ENCODE measurements around the gene CLASP1.

CLASP1 gene

GRCh38 chr2:121577381-121577780 lies 71.9 kb downstream of the CLASP1 start:
- H3K27me3 ChIP-seq (ENCODE audit: low read depth, low read length), result no peaks in the 10 kb centered on the region
- H3K9ac ChIP-seq (ENCODE audit: low read length), result no peak overlapping the region
- H3K36me3 ChIP-seq (replicated peaks; ENCODE audit: low read depth, low read length), result no peaks in the 10 kb centered on the region
- peaks cover 42% of the 10 kb centered on the region for H4K20me1 ChIP-seq (ENCODE audit: insufficient read depth, low read length)
- TF ChIP-seq EZH2phosphoT487 (IDR thresholded peaks at IDR 0.05; ENCODE audit: low read depth), result no peak
- TF ChIP-seq, protein P1, sequence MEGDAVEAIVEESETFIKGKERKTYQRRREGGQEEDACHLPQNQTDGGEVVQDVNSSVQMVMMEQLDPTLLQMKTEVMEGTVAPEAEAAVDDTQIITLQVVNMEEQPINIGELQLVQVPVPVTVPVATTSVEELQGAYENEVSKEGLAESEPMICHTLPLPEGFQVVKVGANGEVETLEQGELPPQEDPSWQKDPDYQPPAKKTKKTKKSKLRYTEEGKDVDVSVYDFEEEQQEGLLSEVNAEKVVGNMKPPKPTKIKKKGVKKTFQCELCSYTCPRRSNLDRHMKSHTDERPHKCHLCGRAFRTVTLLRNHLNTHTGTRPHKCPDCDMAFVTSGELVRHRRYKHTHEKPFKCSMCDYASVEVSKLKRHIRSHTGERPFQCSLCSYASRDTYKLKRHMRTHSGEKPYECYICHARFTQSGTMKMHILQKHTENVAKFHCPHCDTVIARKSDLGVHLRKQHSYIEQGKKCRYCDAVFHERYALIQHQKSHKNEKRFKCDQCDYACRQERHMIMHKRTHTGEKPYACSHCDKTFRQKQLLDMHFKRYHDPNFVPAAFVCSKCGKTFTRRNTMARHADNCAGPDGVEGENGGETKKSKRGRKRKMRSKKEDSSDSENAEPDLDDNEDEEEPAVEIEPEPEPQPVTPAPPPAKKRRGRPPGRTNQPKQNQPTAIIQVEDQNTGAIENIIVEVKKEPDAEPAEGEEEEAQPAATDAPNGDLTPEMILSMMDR (IDR thresholded peaks at IDR 0.05; ENCODE audit: low read depth, low read length), result no peak
- H2AFZ ChIP-seq (ENCODE audit: low read depth, low read length), result no peak overlapping the region
- no peak overlapping the region for H3K4me2 ChIP-seq (ENCODE audit: low read length)
- H3K4me1 ChIP-seq (ENCODE audit: low read length), result no peaks in the 10 kb centered on the region
- H3K27ac ChIP-seq (ENCODE audit: low read length), result no peak overlapping the region
- peaks cover 32% of the 10 kb centered on the region for H3K79me2 ChIP-seq (ENCODE audit: low read length)
- H3K4me3 ChIP-seq (ENCODE audit: low read length), result no peak overlapping the region
- H3K9me3 ChIP-seq (ENCODE audit: insufficient read depth, low read length), result no peaks in the 10 kb centered on the region

DNA sequence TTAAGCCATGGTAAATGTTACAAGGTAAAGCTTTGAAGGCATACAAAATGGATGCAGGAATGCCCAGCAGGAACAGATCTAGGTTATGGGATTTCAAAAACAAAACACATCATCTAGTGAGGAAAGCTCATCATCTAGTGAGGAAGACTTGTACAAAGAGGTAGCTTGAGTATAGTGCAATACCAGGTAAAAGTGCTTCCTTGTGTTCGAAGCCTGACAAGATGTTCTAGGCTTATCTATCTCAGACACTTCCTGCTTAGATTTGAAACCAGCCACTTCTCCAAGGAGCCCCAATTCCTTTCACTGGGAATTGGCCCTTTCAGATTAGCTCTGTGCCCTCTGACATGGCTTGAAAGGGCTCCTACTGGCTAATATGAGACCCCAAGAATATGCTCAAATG lies 73.0 kb downstream of the CLASP1 start:
- Histone ChIP-seq H3K36me3 (replicated peaks; ENCODE audit: low read depth, low read length) (peaks cover 3% of the 10 kb centered on the region), H4K20me1 (ENCODE audit: insufficient read depth, low read length) (peaks cover 42% of the 10 kb centered on the region), H3K27me3 (ENCODE audit: low read depth, low read length) (no peaks in the 10 kb centered on the region), H3K79me2 (ENCODE audit: low read length) (peaks cover 29% of the 10 kb centered on the region), H3K4me1 (ENCODE audit: low read length) (no peaks in the 10 kb centered on the region), H3K27ac (ENCODE audit: low read length) (no peak overlapping the region), H3K4me3 (ENCODE audit: low read length) (no peak overlapping the region), H3K4me2 (ENCODE audit: low read length) (no peak overlapping the region), H3K9me3 (ENCODE audit: insufficient read depth, low read length) (no peaks in the 10 kb centered on the region), H2AFZ (ENCODE audit: low read depth, low read length) (no peak overlapping the region), H3K9ac (ENCODE audit: low read length) (no peak overlapping the region)
- no peak for TF ChIP-seq EZH2phosphoT487 (IDR thresholded peaks at IDR 0.05; ENCODE audit: low read depth)
- TF ChIP-seq, protein P1 (IDR thresholded peaks at IDR 0.05; ENCODE audit: low read depth, low read length), result no peak

DNA sequence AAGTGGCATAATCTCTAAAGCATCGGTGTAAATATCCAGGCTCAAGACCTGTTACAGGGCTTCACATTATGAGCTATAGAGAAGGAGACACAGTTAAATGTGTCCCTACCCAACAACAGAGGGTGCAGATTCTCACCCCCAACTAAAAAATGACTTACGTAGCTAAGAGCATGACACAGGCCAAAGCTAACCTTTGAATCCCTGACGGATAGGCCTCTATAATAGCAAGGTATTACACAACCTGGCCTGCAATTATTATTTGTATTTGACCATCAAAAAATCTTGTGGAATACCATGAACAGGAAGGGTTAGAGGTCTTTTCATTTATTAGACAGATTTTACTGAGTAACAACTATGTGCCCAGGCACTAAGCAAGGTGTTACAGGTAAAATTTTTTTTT lies 73.5 kb downstream of the CLASP1 start:
- Histone ChIP-seq H3K9ac (ENCODE audit: low read length) (no peak overlapping the region), H3K4me3 (ENCODE audit: low read length) (no peak overlapping the region), H3K79me2 (ENCODE audit: low read length) (peaks cover 29% of the 10 kb centered on the region), H4K20me1 (ENCODE audit: insufficient read depth, low read length) (peaks cover 43% of the 10 kb centered on the region), H3K36me3 (replicated peaks; ENCODE audit: low read depth, low read length) (peaks cover 3% of the 10 kb centered on the region), H3K9me3 (ENCODE audit: insufficient read depth, low read length) (no peaks in the 10 kb centered on the region), H2AFZ (ENCODE audit: low read depth, low read length) (no peak overlapping the region), H3K4me2 (ENCODE audit: low read length) (no peak overlapping the region), H3K27me3 (ENCODE audit: low read depth, low read length) (no peaks in the 10 kb centered on the region), H3K27ac (ENCODE audit: low read length) (no peak overlapping the region), H3K4me1 (ENCODE audit: low read length) (no peaks in the 10 kb centered on the region)
- TF ChIP-seq, protein P1 (IDR thresholded peaks at IDR 0.05; ENCODE audit: low read depth, low read length), result no peak
- no peak for TF ChIP-seq EZH2phosphoT487 (IDR thresholded peaks at IDR 0.05; ENCODE audit: low read depth)

- H4K20me1 ChIP-seq (ENCODE audit: insufficient read depth, low read length), result peaks cover 31% of the 10 kb centered on the region
- TF ChIP-seq EZH2phosphoT487 (IDR thresholded peaks at IDR 0.05; ENCODE audit: low read depth), result no peak
- TF ChIP-seq, protein P1 (IDR thresholded peaks at IDR 0.05; ENCODE audit: low read depth, low read length), result no peak
- H3K36me3 ChIP-seq (replicated peaks; ENCODE audit: low read depth, low read length), result peaks cover 3% of the 10 kb centered on the region
- no peak overlapping the region for H3K4me3 ChIP-seq (ENCODE audit: low read length)
- H2AFZ ChIP-seq (ENCODE audit: low read depth, low read length), result no peak overlapping the region
- H3K9ac ChIP-seq (ENCODE audit: low read length), result no peak overlapping the region
- H3K4me2 ChIP-seq (ENCODE audit: low read length), result no peak overlapping the region
- H3K79me2 ChIP-seq (ENCODE audit: low read length), result peaks cover 24% of the 10 kb centered on the region
- H3K4me1 ChIP-seq (ENCODE audit: low read length), result no peaks in the 10 kb centered on the region
- no peaks in the 10 kb centered on the region for H3K9me3 ChIP-seq (ENCODE audit: insufficient read depth, low read length)
- no peak overlapping the region for H3K27ac ChIP-seq (ENCODE audit: low read length)
- no peaks in the 10 kb centered on the region for H3K27me3 ChIP-seq (ENCODE audit: low read depth, low read length)
Measured at GRCh38 chr2:121570667-121571055, 78.6 kb downstream of the CLASP1 start.
